GOT3 (cell line): ENCODE data around the gene SLX1B.
"Not testable (repeated sequence)": the region's sequence is repeated elsewhere in the genome, so short reads cannot be mapped to it uniquely, and the experiment has no call there.

Experiments used
- DNase-seq: peaks from one replicate; lab custom pipeline; 2025; ENCODE audit warnings: mixed read lengths; lab: John Stamatoyannopoulos, UW

Gene SLX1B

GRCh38 chr16:29454269-29454668 is at the start of gene SLX1B, which contains the start of gene BOLA2:
Gene SLX1B (plus strand): TSS chr16:29454533.
Gene BOLA2 (minus strand): TSS chr16:29454351. CDS start chr16:29454253, 98 bp downstream.
- not testable (repeated sequence) for DNase-seq

- not testable (repeated sequence) for DNase-seq
Observed at GRCh38 chr16:29405249-29405648, 49.1 kb upstream of the SLX1B start.

GRCh38 chr16:29423587-29423986 is 30.7 kb upstream of the SLX1B start:
- DNase-seq = not testable (repeated sequence)

GRCh38 chr16:29425390-29425789 is 28.9 kb upstream of the SLX1B start:
- DNase-seq = not testable (repeated sequence)

GRCh38 chr16:29453754-29454153 is 579 bp upstream of the SLX1B start:
- DNase-seq = not testable (repeated sequence)

- not testable (repeated sequence) for DNase-seq
Observed at GRCh38 chr16:29454828-29455227, 495 bp downstream of the SLX1B start.

GRCh38 chr16:29457660-29458059 is 3.3 kb downstream of the SLX1B start:
- not testable (repeated sequence) for DNase-seq

- not testable (repeated sequence) for DNase-seq
Observed at GRCh38 chr16:29459706-29460646, 5.6 kb downstream of the SLX1B start, which contains the start of gene SULT1A4. Gene SULT1A4 (plus strand): TSS chr16:29459913. CDS start chr16:29461386, 1,473 bp downstream.

GRCh38 chr16:29460647-29461030 is 6.3 kb downstream of the SLX1B start:
- DNase-seq = not testable (repeated sequence)

- DNase-seq = not testable (repeated sequence)
Observed at GRCh38 chr16:29465985-29466824, 11.9 kb downstream of the SLX1B start.

- DNase-seq = not testable (repeated sequence)
Observed at GRCh38 chr16:29466904-29467303, 12.6 kb downstream of the SLX1B start.

- not testable (repeated sequence) for DNase-seq
Observed at GRCh38 chr16:29467654-29468366, 13.5 kb downstream of the SLX1B start.

GRCh38 chr16:29469660-29470059 is 15.3 kb downstream of the SLX1B start:
- not testable (repeated sequence) for DNase-seq

GRCh38 chr16:29472065-29472464 is 17.7 kb downstream of the SLX1B start:
- DNase-seq = not testable (repeated sequence)

- not testable (repeated sequence) for DNase-seq
Observed at GRCh38 chr16:29482276-29482675, 27.9 kb downstream of the SLX1B start.

- DNase-seq = not testable (repeated sequence)
Observed at GRCh38 chr16:29506308-29506707, 52.0 kb downstream of the SLX1B start, which contains the start of gene NPIPB12. Gene NPIPB12 (minus strand): TSS chr16:29506408.
